Karpas-422 (cell line): ENCODE results near the gene FXYD3. TPM values are rescaled to one million over a fixed set of nuclear protein-coding genes. Genes with fewer than 3 reads are reported as not detected.

ENCODE experiments used
- DNase-seq: peaks from one replicate; pipeline ENCODE4 v3.0.0-alpha.2; 2015
- H2AFZ ChIP-seq: fragments of 200-600 bp; sonication (generic); 2 replicates; pipeline ENCODE4 v1.6.1; 2014; ENCODE audit warnings: antibody characterized with exemption, low read length, mixed read lengths
- H3K27ac ChIP-seq: fragments of 200-600 bp; sonication (generic); 2 replicates; pipeline ENCODE4 v1.5.1; 2014; ENCODE audit warnings: mild to moderate bottlenecking, low read length, moderate library complexity
- H3K27me3 ChIP-seq: fragments of 200-600 bp; sonication (generic); 2 replicates; pipeline ENCODE4 v1.6.1; 2014; ENCODE audit warnings: low read length, mixed read lengths
- H3K36me3 ChIP-seq: fragments of 200-600 bp; sonication (generic); 2 replicates; pipeline ENCODE4 v1.6.1; 2014; ENCODE audit warnings: low read length, mixed read lengths; ENCODE audit not compliant: insufficient read depth
- H3K4me1 ChIP-seq: fragments of 200-600 bp; sonication (generic); 2 replicates; pipeline ENCODE4 v1.6.1; 2014; ENCODE audit warnings: mild to moderate bottlenecking, low read length, mixed read lengths
- H3K4me2 ChIP-seq: fragments of 200-600 bp; sonication (generic); 2 replicates; pipeline ENCODE4 v1.6.1; 2014; ENCODE audit warnings: low read length, low read depth, mild to moderate bottlenecking; ENCODE audit not compliant: poor library complexity, severe bottlenecking
- H3K4me3 ChIP-seq: fragments of 200-600 bp; sonication (generic); 2 replicates; pipeline ENCODE4 v1.5.1; 2014; ENCODE audit warnings: mild to moderate bottlenecking, antibody characterized with exemption, low read length, mixed read lengths
- H3K79me2 ChIP-seq: fragments of 200-600 bp; sonication (generic); 2 replicates; pipeline ENCODE4 v1.6.1; 2014; ENCODE audit warnings: mild to moderate bottlenecking, low read length, mixed read lengths
- H3K9ac ChIP-seq: fragments of 200-600 bp; sonication (generic); 2 replicates; pipeline ENCODE4 v1.6.0; 2014; ENCODE audit warnings: low read length
- H3K9me2 ChIP-seq: fragments of 200-600 bp; sonication (generic), shearing (Covaris generic); replicated peaks from 2 replicates; pipeline ENCODE4 v1.6.0; 2014; ENCODE audit warnings: mild to moderate bottlenecking, low read length, moderate library complexity; ENCODE audit not compliant: insufficient read depth
- H3K9me3 ChIP-seq: fragments of 300-700, 200-600 bp; sonication (generic); 2 replicates; pipeline ENCODE4 v1.6.1; 2014; ENCODE audit warnings: low read length, mixed read lengths
- H4K20me1 ChIP-seq: fragments of 200-600 bp; sonication (generic); 2 replicates; pipeline ENCODE4 v1.6.1; 2014; ENCODE audit warnings: mild to moderate bottlenecking, antibody characterized with exemption, low read length, low read depth; ENCODE audit not compliant: insufficient read depth
- total RNA-seq: library from RNA; depleted of rRNA; stranded (reverse); fragments of >200 nt; shearing (Covaris generic); gene quantifications from 2 replicates; pipeline ENCODE4 v1.2.3, GENCODE V29; 2014; ENCODE audit warnings: low replicate concordance

Gene FXYD3
- total RNA-seq, 1 experiment from 2014 or later, result not detected

- Histone ChIP-seq H3K4me3 (no peak overlapping the region), H2AFZ (no peak overlapping the region), H3K9me2 (no peaks in the 10 kb centered on the region), H3K27me3 (no peaks in the 10 kb centered on the region), H3K9me3 (no peaks in the 10 kb centered on the region), H3K4me1 (peaks cover 35% of the 10 kb centered on the region), H3K9ac (no peak overlapping the region), H4K20me1 (no peaks in the 10 kb centered on the region), H3K4me2 (no peak overlapping the region), H3K79me2 (no peaks in the 10 kb centered on the region), H3K27ac (no peak overlapping the region), H3K36me3 (no peaks in the 10 kb centered on the region)
- DNase-seq, result no peak
Measured at GRCh38 chr19:35081201-35081600, 34.4 kb upstream of the FXYD3 start.

GRCh38 chr19:35083691-35084508 is 31.7 kb upstream of the FXYD3 start:
- peak overlapping the region; percentile 98 for H3K27ac ChIP-seq

GRCh38 chr19:35084509-35084762 is 31.2 kb upstream of the FXYD3 start:
- no peaks in the 10 kb centered on the region for H3K79me2 ChIP-seq
- H3K9ac ChIP-seq, result peak overlapping the region; percentile 58
- peaks cover 50% of the 10 kb centered on the region for H3K4me1 ChIP-seq
- H3K4me3 ChIP-seq, result no peak overlapping the region
- no peak for DNase-seq
- H3K4me2 ChIP-seq, result peak overlapping the region; percentile 53
- H3K27me3 ChIP-seq, result no peaks in the 10 kb centered on the region
- no peaks in the 10 kb centered on the region for H4K20me1 ChIP-seq
- H3K9me2 ChIP-seq, result no peaks in the 10 kb centered on the region
- H3K9me3 ChIP-seq, result no peaks in the 10 kb centered on the region
- H3K36me3 ChIP-seq, result no peaks in the 10 kb centered on the region
- peak overlapping the region; percentile 68; the same call in 1 of the 2 replicates for H2AFZ ChIP-seq
- peak overlapping the region; percentile 98 for H3K27ac ChIP-seq

More at GRCh38 chr19:35083691-35084508, 31.7 kb upstream of the FXYD3 start:
- Histone ChIP-seq H3K4me2 (peak overlapping the region; percentile 53), H3K36me3 (no peaks in the 10 kb centered on the region), H3K4me1 (peaks cover 50% of the 10 kb centered on the region), H3K4me3 (no peak overlapping the region), H3K9me2 (no peaks in the 10 kb centered on the region), H3K79me2 (no peaks in the 10 kb centered on the region), H2AFZ (peak overlapping the region; percentile 68), H3K9ac (peak overlapping the region; percentile 58), H4K20me1 (no peaks in the 10 kb centered on the region), H3K27me3 (no peaks in the 10 kb centered on the region), H3K9me3 (no peaks in the 10 kb centered on the region)
- DNase-seq, result peak; percentile 57

- Histone ChIP-seq H3K4me3 (peak overlapping the region; percentile 39), H3K9me2 (no peaks in the 10 kb centered on the region), H3K4me2 (peak overlapping the region; percentile 65), H3K36me3 (no peaks in the 10 kb centered on the region), H3K27ac (peak overlapping the region; percentile 98), H3K9ac (peak overlapping the region; percentile 82), H3K4me1 (peaks cover 60% of the 10 kb centered on the region), H3K9me3 (no peaks in the 10 kb centered on the region), H3K79me2 (no peaks in the 10 kb centered on the region), H3K27me3 (no peaks in the 10 kb centered on the region), H4K20me1 (no peaks in the 10 kb centered on the region), H2AFZ (peak overlapping the region; percentile 4; the same call in 1 of the 2 replicates)
- peak; percentile 93 for DNase-seq
Measured at GRCh38 chr19:35085947-35086346, 29.7 kb upstream of the FXYD3 start.

GRCh38 chr19:35086455-35086854 is 29.2 kb upstream of the FXYD3 start:
- H3K79me2 ChIP-seq, result no peaks in the 10 kb centered on the region

GRCh38 chr19:35087393-35087792 is 28.2 kb upstream of the FXYD3 start:
- Histone ChIP-seq H3K36me3 (no peaks in the 10 kb centered on the region), H3K27ac (peak overlapping the region; percentile 98), H3K4me2 (no peak overlapping the region), H3K9me3 (no peaks in the 10 kb centered on the region), H3K9ac (no peak overlapping the region), H3K27me3 (no peaks in the 10 kb centered on the region), H3K9me2 (no peaks in the 10 kb centered on the region), H3K4me1 (peaks cover 61% of the 10 kb centered on the region), H3K79me2 (no peaks in the 10 kb centered on the region), H2AFZ (no peak overlapping the region), H3K4me3 (no peak overlapping the region), H4K20me1 (no peaks in the 10 kb centered on the region)
- DNase-seq, result no peak

More at GRCh38 chr19:35086455-35086854, 29.2 kb upstream of the FXYD3 start:
- Histone ChIP-seq H3K4me1 (peaks cover 61% of the 10 kb centered on the region), H3K9me3 (no peaks in the 10 kb centered on the region), H3K4me3 (peak overlapping the region; percentile 25; the same call in 1 of the 2 replicates), H3K36me3 (no peaks in the 10 kb centered on the region), H3K9ac (peak overlapping the region; percentile 66), H3K9me2 (no peaks in the 10 kb centered on the region), H4K20me1 (no peaks in the 10 kb centered on the region), H3K27me3 (no peaks in the 10 kb centered on the region), H2AFZ (peak overlapping the region; percentile 4; the same call in 1 of the 2 replicates), H3K4me2 (peak overlapping the region; percentile 65), H3K27ac (peak overlapping the region; percentile 98)
- DNase-seq, result no peak

GRCh38 chr19:35088131-35088913 is 27.3 kb upstream of the FXYD3 start:
- H2AFZ ChIP-seq, result no peak overlapping the region
- H4K20me1 ChIP-seq, result no peaks in the 10 kb centered on the region
- H3K9ac ChIP-seq, result no peak overlapping the region
- H3K27ac ChIP-seq, result no peak overlapping the region
- no peaks in the 10 kb centered on the region for H3K79me2 ChIP-seq
- no peak for DNase-seq
- no peaks in the 10 kb centered on the region for H3K36me3 ChIP-seq
- no peaks in the 10 kb centered on the region for H3K9me2 ChIP-seq
- peaks cover 55% of the 10 kb centered on the region for H3K4me1 ChIP-seq
- H3K9me3 ChIP-seq, result no peaks in the 10 kb centered on the region
- no peak overlapping the region for H3K4me2 ChIP-seq
- no peak overlapping the region for H3K4me3 ChIP-seq
- H3K27me3 ChIP-seq, result no peaks in the 10 kb centered on the region

GRCh38 chr19:35089554-35089953 is 26.1 kb upstream of the FXYD3 start:
- Histone ChIP-seq H2AFZ (no peak overlapping the region), H4K20me1 (no peaks in the 10 kb centered on the region), H3K79me2 (no peaks in the 10 kb centered on the region), H3K4me3 (no peak overlapping the region), H3K36me3 (no peaks in the 10 kb centered on the region), H3K4me1 (peaks cover 43% of the 10 kb centered on the region), H3K9me2 (no peaks in the 10 kb centered on the region), H3K4me2 (no peak overlapping the region), H3K27me3 (no peaks in the 10 kb centered on the region), H3K9me3 (no peaks in the 10 kb centered on the region), H3K9ac (no peak overlapping the region), H3K27ac (no peak overlapping the region)
- no peak for DNase-seq
